Raji (cell line): ENCODE measurements around the gene CRY2.

Source experiments
- POLR2A ChIP-seq: IDR thresholded peaks from 2 replicates; pipeline ENCODE4 v1.6.1; 2011; ENCODE audit warnings: low read depth, low read length, control low read depth; ENCODE audit not compliant: insufficient read depth

CRY2 gene

DNA sequence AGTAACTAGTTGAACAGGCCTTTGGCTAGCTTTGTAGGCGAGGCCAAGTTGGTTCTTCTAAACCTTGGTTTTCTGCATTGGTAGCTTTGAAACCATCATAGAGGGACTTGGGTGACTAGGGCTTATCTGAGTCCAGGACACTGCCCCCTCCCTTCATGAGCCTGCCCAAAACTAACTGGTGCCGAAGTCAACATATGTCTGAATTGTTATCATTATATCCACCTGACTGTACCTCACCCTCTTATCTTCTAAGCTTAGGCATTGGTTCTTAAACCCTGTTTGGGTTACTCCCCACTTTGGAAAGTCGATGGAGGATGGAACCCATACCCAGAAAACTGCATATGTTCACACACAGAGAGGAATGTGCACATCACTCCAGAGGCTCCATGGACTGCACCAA is 30.6 kb downstream of the CRY2 start:
- no peak for TF ChIP-seq POLR2A

DNA sequence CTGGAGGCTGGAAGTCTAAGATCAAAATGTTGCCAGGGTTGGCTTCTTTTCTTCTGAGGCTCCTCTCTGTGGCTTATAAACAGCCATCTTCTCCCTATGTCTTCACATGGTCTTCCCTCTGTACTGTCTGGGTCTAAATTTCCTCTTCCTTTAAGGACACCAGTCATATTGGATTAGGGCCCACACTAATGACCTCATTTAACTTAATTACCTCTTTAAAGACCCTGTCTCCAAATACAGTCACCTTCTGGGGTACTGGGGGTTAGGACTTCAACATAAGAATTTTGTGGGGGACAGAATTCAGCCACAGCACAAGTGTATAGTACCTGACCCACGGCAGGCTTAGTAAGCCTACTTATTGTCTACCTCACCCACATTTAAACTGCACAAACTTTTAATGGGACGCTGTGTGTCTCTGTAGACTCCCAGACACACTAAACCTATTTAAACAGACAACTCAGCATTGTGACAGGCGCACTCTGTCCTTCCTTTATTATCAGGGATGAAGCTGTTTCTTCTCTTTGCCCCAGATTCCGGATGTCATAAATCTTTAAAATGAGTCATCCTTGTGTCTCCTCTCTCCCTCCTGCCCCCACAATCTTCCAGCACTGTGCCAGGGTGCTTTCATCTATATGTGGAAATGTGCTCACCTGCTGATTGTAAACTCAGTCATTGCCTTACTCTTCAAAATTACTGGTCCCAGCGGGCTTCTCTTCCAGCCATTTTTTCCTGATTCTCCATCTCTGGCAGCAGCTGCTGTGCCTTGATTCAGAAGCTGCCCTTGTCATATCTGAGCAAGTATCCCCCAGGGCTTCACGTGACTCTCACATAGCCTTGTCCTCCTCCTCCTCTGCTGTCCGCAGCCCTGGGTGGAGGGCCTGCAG is 32.8 kb downstream of the CRY2 start:
- TF ChIP-seq POLR2A, result no peak

DNA sequence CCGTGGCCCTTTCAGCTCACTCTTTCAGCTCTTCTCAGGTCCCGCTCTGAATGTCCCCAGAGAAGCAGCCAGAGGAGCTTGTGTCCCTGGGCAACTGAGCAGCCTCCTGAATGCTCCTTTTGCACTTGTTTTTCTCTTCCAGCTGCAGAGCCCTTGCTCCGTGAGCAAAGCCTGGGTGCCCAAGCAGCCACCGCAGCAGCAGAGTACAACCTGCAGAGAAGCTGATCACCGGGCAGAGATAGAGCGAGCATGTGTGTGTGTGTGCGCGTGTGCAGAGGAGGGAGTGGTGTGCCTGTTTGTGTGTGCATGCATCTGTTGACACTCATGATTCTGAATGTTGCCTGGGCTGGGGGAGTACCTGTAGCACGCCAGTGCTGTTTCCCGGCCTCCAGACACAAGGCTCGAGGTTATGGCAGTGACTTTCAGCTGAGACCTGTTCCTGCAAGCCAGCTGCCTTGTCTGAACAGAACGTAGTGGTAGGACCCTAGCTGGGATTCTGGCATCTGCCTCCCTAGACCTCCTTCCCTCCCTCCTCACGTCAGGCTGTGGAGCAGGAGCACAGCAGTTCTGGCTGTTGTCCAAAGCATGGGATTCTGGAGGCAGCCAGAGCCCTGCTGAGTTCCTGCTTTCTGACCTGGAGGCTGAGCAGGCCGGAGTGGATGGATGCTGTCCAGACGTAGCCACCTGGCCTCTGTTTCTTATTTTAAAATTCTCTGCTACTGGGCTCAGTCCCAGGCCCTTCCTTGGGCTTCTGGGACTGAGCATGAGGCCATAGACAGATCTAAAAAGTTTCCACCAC is 33.7 kb downstream of the CRY2 start:
- TF ChIP-seq POLR2A, result no peak

DNA sequence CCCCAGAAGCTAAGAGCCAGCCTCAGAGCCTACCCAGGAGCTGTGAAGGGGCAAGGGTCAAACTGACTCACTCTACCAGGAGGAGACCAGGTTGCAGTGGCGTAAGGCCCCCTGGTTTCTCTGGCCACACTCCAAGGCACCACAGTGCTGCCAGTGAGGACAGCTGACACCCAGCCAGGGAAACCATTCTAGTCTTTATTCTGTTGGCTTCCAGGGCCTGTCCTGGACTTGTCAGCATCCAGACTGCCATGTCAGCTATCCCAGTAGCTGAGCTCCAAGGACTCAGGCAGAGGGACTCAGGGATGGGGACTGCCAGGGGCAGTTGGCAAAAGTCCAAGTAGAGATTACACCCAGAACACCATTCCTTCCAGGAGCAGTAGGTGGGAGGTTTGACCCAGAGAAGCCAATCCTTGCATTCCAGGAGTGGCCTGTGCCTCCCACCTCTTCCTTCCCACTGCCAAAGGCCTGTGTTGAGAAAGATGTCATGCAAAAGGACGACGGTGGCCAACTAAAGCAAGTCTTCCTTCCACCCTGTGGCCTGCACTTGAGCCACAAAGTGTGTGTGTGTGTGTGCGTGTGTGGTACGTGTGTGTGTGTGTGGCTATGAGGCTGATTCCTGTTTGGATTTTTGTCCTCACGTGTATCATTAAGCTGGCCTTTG is 34.6 kb downstream of the CRY2 start:
- TF ChIP-seq POLR2A, result no peak

DNA sequence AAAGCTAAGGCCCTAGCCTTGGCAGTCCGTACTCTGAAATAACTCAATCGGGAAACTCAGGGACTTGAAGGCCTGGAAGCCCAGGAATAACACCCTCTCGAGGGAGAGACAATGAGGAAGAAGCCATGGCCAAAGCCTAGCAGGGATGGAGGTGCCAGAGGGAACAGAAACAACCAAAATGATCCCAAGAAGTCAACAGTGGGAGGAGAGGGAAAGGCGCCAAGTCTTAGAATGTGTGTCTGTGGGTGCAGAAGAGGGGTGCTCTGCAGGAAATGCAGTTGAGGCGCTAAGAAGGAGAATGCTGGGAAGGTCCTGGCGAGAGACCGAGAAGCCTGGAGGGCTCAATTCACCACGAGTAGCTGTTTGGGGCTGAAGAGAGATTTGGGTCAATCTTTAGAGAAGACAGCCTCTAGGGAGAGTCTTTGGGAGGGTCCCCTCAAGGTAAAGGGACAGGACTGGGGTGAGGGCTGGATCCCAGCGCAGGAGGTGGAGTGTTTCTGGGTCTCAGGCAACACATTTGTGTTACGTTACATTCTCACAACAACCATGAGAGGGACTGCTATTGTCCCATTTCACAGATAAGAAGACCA is 37.4 kb downstream of the CRY2 start:
- TF ChIP-seq POLR2A, result no peak

DNA sequence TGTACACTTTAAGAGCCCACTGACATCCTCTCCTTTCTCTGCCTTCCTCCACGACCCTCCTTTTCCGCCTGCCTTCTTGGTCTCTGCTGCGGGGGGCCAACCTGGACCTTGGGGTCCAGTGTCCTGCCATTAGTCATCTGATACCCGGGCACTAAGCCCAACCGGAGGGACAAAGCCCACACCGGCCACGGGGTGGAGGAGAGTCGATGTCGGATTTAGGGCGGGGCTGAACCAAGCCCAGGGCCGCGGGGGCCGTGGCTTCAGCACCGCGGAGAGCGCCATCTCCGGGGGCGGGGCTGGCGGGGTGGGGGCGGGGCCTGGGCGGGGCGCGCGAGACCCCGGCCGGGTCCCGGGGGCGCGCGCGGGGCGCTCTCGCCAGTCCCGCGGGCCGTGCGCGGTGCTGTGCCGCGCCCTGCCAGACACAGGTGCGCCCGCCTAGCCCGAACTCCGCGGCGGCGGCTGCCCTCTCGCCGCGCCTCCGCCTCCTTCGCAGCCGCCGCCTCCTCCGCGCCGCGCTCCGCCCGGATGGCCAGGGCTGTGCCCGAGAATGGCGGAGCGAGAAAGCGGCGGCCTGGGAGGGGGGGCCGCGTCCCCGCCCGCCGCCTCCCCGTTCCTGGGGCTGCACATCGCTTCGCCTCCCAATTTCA is 38.1 kb downstream of the CRY2 start, which contains the start of gene MAPK8IP1:
Gene MAPK8IP1 (plus strand): TSS at position 378 of the 647 bp plus-strand sequence. CDS start 170 bp downstream, at position 548.
- TF ChIP-seq POLR2A, result no peak

DNA sequence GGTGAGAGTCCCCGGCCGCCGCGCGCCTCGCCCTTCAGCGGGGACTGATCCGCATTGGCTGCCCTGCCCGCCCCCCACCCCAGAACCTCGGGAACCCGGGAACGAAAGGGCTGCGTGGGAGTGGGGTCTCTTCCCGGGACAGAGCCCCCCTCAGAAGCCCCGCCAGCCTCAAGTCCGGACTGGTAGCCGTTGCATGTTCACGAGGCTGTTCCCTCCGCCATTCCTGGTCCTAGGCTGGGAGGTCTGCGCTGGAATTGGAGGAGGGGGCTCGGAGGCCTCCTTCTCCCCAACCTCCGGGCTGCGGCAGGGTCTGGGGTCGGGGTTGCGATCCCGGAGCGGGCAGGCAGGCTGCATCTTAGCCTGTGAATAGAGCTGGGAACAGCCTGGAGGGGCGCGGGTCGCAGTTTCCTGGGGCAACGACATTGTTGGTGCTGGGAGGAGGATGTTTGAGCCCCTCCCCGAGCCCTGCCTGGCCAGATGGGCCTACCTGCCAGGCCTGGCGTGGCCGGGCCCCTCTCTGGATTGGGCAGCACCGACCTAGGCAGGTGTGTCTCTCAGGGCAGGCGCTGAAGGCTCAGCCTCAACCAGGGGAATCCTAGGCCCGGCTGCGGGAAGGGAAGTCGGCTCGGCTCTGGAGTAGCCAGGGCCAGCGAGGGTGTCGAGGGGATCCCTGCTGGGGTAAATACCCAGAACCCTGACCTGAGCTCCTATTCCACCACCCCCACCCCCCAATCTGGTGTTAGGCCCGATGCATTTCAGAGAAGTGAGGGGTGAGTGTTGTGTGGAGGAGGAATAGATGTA is 38.8 kb downstream of the CRY2 start:
- no peak for TF ChIP-seq POLR2A

DNA sequence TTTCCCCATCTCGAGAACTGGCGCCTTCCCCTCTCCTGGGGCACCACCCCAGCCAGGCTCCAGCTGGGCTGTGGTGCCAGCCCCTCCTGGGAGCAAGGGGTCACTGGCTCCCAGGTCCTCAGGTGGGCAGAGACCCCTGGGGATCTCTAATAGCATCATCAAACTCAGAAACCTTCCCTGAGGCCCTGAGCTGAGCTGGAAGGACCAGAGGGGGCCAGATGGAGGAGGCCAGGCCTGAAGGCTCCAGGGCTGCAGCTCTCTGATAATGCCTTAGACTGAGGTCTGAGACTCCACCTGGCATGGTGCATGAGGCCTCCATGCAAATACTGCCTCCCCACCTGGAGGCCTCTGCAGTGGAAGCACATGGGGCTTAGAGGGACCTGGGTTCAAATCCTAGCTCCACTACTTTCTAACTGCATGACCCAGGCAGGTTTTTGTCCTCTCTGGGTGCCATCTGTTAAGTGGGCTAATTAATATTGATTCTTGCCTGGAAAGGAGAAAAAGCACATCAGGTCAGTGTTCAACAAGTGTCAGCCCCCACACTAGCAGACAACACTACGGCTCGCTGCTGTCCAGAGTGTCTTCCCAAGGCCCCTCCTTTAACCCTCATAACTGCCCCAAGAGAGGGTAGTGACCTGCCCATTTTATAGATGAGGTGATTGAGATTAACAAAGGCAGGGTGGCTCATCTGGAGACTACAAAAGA is 39.7 kb downstream of the CRY2 start:
- TF ChIP-seq POLR2A, result no peak

DNA sequence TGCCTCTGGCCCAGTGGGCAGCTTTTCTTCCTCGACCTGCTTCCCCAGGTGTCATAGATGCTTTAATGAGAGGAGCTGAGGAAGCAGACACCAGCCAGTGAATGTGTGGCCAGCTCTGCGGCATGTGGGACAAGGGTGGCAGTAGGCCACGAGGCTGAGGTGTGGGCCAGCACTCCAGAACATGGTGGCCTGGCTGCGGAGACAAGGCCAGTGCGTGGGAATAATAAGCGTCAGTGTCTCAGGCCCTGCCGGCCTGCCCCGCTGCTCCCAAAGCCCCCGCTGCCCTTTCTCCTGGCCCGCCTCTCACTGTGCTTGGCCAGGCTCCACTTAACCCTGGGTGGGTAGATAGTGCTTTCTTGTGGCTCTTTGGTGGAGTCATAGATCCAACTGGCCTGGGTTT is 40.3 kb downstream of the CRY2 start:
- TF ChIP-seq POLR2A, result no peak

DNA sequence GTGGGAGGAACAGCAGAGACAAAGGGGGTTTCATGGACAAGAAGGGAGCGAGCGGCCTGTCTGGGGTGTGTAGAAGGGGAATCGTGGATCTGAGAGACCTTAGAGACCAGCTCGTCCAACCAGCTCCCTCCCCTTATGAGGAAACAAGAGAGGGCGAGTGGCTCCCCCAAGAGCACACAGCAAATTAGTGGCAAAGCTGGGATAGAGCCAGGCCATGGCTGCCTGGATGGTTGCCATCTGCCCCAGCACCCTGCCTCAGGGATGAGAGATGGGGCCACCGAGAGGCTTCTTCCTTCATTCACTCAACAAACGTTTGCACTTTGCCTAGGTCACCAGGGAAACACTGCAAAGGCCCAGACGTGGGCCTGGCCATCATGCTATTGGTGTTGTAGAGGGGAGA is 42.3 kb downstream of the CRY2 start:
- no peak for TF ChIP-seq POLR2A

DNA sequence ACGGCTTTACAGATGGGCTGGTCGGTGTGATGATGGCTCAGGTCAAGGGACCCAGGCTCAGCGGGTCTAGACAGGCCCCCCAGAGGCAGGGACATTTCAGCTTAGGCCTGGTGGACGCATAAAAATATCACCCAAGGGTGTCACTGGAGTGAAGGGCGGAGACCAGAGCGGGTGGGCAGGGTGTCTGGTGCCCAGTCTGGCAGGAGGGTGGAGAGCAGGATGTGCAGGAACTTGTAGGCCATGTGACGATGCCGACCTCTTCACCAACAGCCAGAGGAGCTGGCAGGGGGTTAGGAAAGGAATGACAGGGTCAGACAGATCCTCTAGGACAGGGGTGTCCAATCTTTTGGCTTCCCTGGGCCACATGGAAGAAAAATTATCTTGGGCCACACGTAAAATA is 42.7 kb downstream of the CRY2 start:
- TF ChIP-seq POLR2A, result no peak

DNA sequence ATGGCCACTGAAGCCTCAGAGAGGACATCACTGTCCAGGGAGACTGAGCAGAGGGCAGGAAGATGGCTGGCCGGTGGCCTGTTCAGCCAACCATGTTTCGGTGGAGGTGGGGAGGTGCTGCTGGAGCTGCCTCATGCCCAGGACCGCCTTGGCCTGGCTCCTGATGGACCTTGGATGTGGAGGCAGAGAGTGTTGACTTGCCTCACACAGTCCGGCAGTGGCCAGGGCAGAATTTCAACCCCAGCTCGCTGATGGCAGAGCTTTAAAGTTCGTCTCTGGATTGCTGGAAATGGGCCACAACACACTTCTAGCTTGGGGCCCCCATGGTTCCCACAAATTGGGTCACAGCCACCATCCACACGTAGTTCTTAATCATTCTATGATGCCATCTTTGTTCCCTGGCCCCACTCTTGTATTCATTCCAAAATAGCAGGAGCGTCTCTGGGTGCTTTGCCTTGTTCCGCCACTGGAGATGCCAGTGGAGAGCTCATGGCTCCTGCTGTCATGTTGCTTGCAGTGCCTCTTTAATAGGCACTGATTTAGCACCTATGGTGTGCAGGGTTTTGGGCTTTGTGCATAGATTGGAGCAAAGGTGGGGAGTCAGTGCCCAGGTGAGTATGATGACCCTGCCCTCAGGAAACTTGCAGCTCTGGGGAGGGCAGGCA is 43.7 kb downstream of the CRY2 start:
- no peak for TF ChIP-seq POLR2A

DNA sequence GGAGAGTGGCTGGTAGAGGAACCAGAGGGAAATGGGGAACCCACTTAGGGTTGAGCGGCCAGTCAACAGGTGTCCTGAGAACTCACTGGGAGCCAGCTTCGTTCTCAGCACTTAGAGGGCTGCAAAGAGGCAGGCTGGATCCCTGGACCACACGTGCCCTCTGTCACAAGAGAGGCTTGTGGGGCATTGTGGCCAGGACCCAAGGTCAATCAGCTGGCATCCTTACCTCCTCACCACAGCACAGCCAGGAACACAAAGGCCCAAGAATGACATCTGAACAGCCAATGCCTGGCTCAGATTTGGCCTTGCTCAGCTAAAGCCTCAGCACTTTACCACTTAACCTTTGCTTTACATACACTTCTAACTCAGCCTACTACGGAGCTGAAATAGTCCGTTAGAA is 45.6 kb downstream of the CRY2 start:
- no peak for TF ChIP-seq POLR2A
